ENCODE results near the gene HIRIP3. TPM values are rescaled to one million over a fixed set of nuclear protein-coding genes. Genes with fewer than 3 reads are reported as not detected.

Gene HIRIP3
- polyA plus RNA-seq, 2 of the 4 experiments (the other 2 are of a cell fraction) = 11.5 to 16.7 TPM

DNA sequence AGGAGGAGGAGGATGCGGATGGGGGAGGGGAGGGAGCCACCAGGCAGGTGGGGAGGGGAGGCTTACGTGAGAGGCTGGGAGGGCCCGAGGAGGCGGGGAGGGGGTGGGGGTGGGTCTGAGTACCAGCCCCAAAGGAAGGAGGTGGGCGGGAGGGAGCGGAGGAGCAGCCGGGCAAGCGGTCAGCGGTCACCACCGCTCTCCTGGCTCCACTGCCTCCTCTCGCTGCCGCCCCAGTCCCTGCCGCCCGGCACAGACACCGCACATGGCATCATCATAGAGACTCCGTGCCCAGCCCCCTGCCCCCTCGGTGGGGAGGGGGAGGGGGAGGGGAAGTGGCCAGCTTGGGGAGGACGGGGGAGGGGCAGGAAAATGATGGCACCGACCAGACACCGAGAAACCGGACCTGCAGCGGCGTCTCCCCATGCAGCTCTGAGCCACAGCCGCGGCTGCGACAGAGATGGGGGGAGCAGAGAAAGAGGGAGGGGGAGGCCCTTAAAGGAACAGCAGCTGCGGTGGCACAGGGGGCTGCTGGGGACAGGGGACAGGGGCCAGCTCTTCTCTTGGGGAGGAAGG is 35.5 kb upstream of the HIRIP3 start, which contains the start of gene TLCD3B:
Gene TLCD3B (minus strand): TSS at position 431 of the 573 bp plus-strand sequence. CDS start 744 bp downstream, outside the sequence.
- Histone ChIP-seq H3K4me1 (0 out of 3 replicates have a peak, but pooled peaks cover 7% of the 10 kb centered on the region), H3K27ac (peak within 1 kb of the TSS in 1 of 2 experiments; percentile 75; a peak in 3 of 6 replicates), H3K4me2 (peak within 1 kb of the TSS; percentile 79), H3K4me3 (peak within 1 kb of the TSS; percentile 34), H3K9me3 (no peaks in the 10 kb centered on the region)
- DNase-seq (ENCODE audit: low read depth in 1 of 2, low spot score in 1 of 2) (no peak), FAIRE-seq (no peak), ATAC-seq (peak; percentile 28 to 49; a peak in 4 of 6 replicates)
- ChIA-PET CTCF (interaction anchor here (0.6 to 5.0 kb wide), 34 partner anchors 8 to 427 kb away, joined by 3 to 61 read pairs (median 9); partner anchors contain the start of genes ALDOA, C16orf92, CDIPT and MVP), POLR2A (no interaction called here)
- 9% methylated on average over 17 of the region's 27 CpGs for WGBS (ENCODE audit: missing lambda C conversion rate)
- TF ChIP-seq HOXB5 (CRISPR knock-in tag; IDR thresholded peaks at IDR 0.05) (no peak), MYC (IDR thresholded peaks at IDR 0.05; ENCODE audit: borderline replicate concordance, low read length) (no peak), KDM5A (IDR thresholded peaks at IDR 0.05) (no peak), PHF8 (IDR thresholded peaks at IDR 0.05; ENCODE audit: borderline replicate concordance, low read depth) (no peak), RARB (CRISPR knock-in tag; IDR thresholded peaks at IDR 0.05) (no peak), NFE2L2 (conservative IDR thresholded peaks at IDR 0.05; ENCODE audit: low read length) (no peak), MAFK (IDR thresholded peaks at IDR 0.05; ENCODE audit: partially characterized antibody) (no peak)
- TF ChIP-seq, protein P1, sequence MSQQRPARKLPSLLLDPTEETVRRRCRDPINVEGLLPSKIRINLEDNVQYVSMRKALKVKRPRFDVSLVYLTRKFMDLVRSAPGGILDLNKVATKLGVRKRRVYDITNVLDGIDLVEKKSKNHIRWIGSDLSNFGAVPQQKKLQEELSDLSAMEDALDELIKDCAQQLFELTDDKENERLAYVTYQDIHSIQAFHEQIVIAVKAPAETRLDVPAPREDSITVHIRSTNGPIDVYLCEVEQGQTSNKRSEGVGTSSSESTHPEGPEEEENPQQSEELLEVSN (IDR thresholded peaks at IDR 0.05; ENCODE audit: borderline replicate concordance, low read depth) = no peak

DNA sequence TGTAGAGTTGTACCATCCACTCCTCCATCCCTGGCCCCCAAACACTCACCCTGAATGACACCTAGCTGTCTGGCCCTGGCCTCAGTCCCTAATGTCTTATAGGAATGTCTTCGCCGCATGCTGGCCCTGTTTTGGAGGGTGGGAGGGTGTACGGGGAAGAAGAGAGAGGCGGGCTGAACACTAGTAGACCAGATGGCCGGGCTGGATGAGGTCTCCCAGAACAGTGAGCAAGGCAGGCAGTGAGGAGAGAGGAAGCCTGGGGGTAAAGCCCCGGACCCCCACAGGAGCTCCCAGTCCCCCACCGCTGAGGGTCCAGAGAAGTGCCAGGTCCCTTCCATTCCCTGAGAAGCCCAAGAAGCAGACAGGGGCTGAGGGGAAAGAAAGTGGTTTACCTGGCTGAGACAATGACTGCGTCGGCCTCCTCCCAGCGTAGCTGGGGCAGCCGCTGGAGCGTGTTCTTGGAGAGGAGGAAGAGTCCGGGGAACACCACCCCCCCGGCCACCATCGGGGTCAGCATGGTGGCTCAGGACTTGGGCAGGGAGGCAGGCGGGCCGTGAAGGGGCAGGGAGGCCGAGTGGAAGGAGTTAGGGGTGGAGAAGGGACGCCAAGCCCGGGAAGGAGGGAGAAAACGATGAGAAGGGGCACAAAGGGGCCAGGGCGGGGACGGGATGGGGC is 34.7 kb upstream of the HIRIP3 start:
- Histone ChIP-seq H3K4me1 (0 out of 3 replicates have a peak, but pooled peaks cover 7% of the 10 kb centered on the region), H3K4me2 (peak overlapping the region; percentile 79; the same call in 2 of the 3 replicates), H3K27ac (peak overlapping the region in 1 of 2 experiments; percentile 75; a peak in 1 of 6 replicates), H3K9me3 (no peaks in the 10 kb centered on the region), H3K4me3 (no peak overlapping the region)
- WGBS (ENCODE audit: missing lambda C conversion rate) = 57% methylated on average over 22 of the region's 23 CpGs
- no peak for ATAC-seq
- FAIRE-seq = no peak
- POLR2A ChIA-PET = no interaction called here
- TF ChIP-seq ZC3H11A (IDR thresholded peaks at IDR 0.05) (no peak), CBX2 (IDR thresholded peaks at IDR 0.05; ENCODE audit: borderline replicate concordance, low read depth) (no peak), MAFK (IDR thresholded peaks at IDR 0.05; ENCODE audit: partially characterized antibody) (no peak), FOSL2 (IDR thresholded peaks at IDR 0.05) (no peak), FOSL2 (CRISPR knock-in tag; IDR thresholded peaks at IDR 0.05) (no peak), RCOR1 (IDR thresholded peaks at IDR 0.05; ENCODE audit: low read depth, low read length) (no peak), SREBF2 (IDR thresholded peaks at IDR 0.05) (no peak), CEBPB (IDR thresholded peaks at IDR 0.05) (no peak), CHD4 (IDR thresholded peaks at IDR 0.05; ENCODE audit: borderline replicate concordance) (no peak), HOXA7 (CRISPR knock-in tag; IDR thresholded peaks at IDR 0.05) (no peak), HOXB13 (CRISPR knock-in tag; IDR thresholded peaks at IDR 0.05; ENCODE audit: low read depth) (no peak), GATA3 (IDR thresholded peaks at IDR 0.05; ENCODE audit: borderline replicate concordance) (no peak), CBX8 (IDR thresholded peaks at IDR 0.05) (no peak), TP53 (CRISPR knock-in tag; IDR thresholded peaks at IDR 0.05) (no peak)
- TF ChIP-seq, protein P2, sequence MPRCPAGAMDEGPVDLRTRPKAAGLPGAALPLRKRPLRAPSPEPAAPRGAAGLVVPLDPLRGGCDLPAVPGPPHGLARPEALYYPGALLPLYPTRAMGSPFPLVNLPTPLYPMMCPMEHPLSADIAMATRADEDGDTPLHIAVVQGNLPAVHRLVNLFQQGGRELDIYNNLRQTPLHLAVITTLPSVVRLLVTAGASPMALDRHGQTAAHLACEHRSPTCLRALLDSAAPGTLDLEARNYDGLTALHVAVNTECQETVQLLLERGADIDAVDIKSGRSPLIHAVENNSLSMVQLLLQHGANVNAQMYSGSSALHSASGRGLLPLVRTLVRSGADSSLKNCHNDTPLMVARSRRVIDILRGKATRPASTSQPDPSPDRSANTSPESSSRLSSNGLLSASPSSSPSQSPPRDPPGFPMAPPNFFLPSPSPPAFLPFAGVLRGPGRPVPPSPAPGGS (IDR thresholded peaks at IDR 0.05) = no peak
- TF ChIP-seq, protein P3, sequence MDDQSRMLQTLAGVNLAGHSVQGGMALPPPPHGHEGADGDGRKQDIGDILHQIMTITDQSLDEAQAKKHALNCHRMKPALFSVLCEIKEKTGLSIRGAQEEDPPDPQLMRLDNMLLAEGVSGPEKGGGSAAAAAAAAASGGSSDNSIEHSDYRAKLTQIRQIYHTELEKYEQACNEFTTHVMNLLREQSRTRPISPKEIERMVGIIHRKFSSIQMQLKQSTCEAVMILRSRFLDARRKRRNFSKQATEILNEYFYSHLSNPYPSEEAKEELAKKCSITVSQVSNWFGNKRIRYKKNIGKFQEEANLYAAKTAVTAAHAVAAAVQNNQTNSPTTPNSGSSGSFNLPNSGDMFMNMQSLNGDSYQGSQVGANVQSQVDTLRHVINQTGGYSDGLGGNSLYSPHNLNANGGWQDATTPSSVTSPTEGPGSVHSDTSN (IDR thresholded peaks at IDR 0.05) = no peak
- TF ChIP-seq, protein P4, sequence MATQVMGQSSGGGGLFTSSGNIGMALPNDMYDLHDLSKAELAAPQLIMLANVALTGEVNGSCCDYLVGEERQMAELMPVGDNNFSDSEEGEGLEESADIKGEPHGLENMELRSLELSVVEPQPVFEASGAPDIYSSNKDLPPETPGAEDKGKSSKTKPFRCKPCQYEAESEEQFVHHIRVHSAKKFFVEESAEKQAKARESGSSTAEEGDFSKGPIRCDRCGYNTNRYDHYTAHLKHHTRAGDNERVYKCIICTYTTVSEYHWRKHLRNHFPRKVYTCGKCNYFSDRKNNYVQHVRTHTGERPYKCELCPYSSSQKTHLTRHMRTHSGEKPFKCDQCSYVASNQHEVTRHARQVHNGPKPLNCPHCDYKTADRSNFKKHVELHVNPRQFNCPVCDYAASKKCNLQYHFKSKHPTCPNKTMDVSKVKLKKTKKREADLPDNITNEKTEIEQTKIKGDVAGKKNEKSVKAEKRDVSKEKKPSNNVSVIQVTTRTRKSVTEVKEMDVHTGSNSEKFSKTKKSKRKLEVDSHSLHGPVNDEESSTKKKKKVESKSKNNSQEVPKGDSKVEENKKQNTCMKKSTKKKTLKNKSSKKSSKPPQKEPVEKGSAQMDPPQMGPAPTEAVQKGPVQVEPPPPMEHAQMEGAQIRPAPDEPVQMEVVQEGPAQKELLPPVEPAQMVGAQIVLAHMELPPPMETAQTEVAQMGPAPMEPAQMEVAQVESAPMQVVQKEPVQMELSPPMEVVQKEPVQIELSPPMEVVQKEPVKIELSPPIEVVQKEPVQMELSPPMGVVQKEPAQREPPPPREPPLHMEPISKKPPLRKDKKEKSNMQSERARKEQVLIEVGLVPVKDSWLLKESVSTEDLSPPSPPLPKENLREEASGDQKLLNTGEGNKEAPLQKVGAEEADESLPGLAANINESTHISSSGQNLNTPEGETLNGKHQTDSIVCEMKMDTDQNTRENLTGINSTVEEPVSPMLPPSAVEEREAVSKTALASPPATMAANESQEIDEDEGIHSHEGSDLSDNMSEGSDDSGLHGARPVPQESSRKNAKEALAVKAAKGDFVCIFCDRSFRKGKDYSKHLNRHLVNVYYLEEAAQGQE (IDR thresholded peaks at IDR 0.05) = no peak
- TF ChIP-seq, protein P5, sequence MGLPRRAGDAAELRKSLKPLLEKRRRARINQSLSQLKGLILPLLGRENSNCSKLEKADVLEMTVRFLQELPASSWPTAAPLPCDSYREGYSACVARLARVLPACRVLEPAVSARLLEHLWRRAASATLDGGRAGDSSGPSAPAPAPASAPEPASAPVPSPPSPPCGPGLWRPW (IDR thresholded peaks at IDR 0.05) = no peak
- TF ChIP-seq, protein P6, sequence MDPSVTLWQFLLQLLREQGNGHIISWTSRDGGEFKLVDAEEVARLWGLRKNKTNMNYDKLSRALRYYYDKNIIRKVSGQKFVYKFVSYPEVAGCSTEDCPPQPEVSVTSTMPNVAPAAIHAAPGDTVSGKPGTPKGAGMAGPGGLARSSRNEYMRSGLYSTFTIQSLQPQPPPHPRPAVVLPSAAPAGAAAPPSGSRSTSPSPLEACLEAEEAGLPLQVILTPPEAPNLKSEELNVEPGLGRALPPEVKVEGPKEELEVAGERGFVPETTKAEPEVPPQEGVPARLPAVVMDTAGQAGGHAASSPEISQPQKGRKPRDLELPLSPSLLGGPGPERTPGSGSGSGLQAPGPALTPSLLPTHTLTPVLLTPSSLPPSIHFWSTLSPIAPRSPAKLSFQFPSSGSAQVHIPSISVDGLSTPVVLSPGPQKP (IDR thresholded peaks at IDR 0.05; ENCODE audit: low read depth, low read length) = no peak
- TF ChIP-seq, protein P7, sequence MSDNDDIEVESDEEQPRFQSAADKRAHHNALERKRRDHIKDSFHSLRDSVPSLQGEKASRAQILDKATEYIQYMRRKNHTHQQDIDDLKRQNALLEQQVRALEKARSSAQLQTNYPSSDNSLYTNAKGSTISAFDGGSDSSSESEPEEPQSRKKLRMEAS (IDR thresholded peaks at IDR 0.05) = no peak
- DNase-seq (ENCODE audit: low read depth in 1 of 2, low spot score in 1 of 2) = no peak
- CTCF ChIA-PET = interaction anchor here (1.1 to 3.8 kb wide), 5 partner anchors 161 to 330 kb away, joined by 3 to 48 read pairs (median 14); partner anchors contain the start of gene MVP
